Breast epithelium (tissue), 4 donors: ENCODE data around the gene STX8. TPM values are rescaled to one million over a fixed set of nuclear protein-coding genes. Genes with fewer than 3 reads are reported as not detected.
A peak's percentile ranks its signal among the peaks of the same experiment; 100 is the strongest.

Experiments
- DNase-seq, 2 donors: peaks; one replicate each; pipeline ENCODE4 v3.0.0-alpha.2; 2019; ENCODE audit warnings: low spot score in 2 of 2
- H3K27ac ChIP-seq, 2 donors: fragments of 200-600 bp; sonication (generic) in 1 of 2; one replicate each; pipeline ENCODE4 v1.5.1; 2016 to 2019; ENCODE audit warnings: mild to moderate bottlenecking in 1 of 2
- H3K27me3 ChIP-seq, 2 donors: fragments of 200-600 bp; sonication (generic) in 1 of 2; one replicate each; pipeline versions ENCODE4 v1.5.1 to v1.6.0; 2017 to 2019; ENCODE audit warnings: control low read depth in 1 of 2, mild to moderate bottlenecking in 1 of 2
- H3K36me3 ChIP-seq: fragments of 200-600 bp; one replicate; pipeline ENCODE4 v1.5.1; 2019
- H3K4me1 ChIP-seq, 2 donors: fragments of 200-600 bp; sonication (generic); one replicate each; pipeline ENCODE4 v1.5.1; 2016 to 2019; ENCODE audit warnings: control low read depth in 1 of 2
- H3K4me3 ChIP-seq, 3 donors: fragments of 200-600 bp; sonication (generic); 1 replicate in 2 of 3; 2 replicates in 1 of 3; pipeline ENCODE4 v1.5.1; 2016 to 2019; ENCODE audit warnings: mild to moderate bottlenecking in 3 of 3, moderate library complexity in 2 of 3
- H3K9me3 ChIP-seq, 2 donors: fragments of 200-600 bp; sonication (generic) in 1 of 2; one replicate each; pipeline ENCODE4 v1.5.1; 2016 to 2019; ENCODE audit warnings: control low read depth in 1 of 2
- CTCF ChIP-seq, 3 donors: fragments of 450-650 bp; IDR thresholded peaks; one replicate each; pipeline ENCODE4 v1.5.1; 2016 to 2017; ENCODE audit warnings: antibody characterized with exemption in 3 of 3, mild to moderate bottlenecking in 3 of 3, moderate library complexity in 3 of 3
- POLR2A ChIP-seq: fragments of 450-650 bp; IDR thresholded peaks from one replicate; pipeline ENCODE4 v1.6.1; 2016; ENCODE audit warnings: antibody characterized with exemption, mild to moderate bottlenecking, moderate library complexity
- POLR2AphosphoS5 ChIP-seq, 3 donors: sonication (generic); formaldehyde crosslinking; IDR thresholded peaks; one replicate each; pipeline ENCODE4 v1.6.1; 2017; ENCODE audit warnings: antibody characterized with exemption in 3 of 3
- intact Hi-C: fragments of 100-400 bp; cut with DNase I; formaldehyde crosslinking; loops from one replicate; pipeline ENCODE4 v1.15.1; 2023; ENCODE audit warnings: low total_unique reads
- total RNA-seq, 3 donors: library from RNA; depleted of rRNA; stranded (reverse); fragments of >200 nt; gene quantifications; one replicate each; pipeline ENCODE4 v1.1.0, GENCODE V29; 2016

The STX8 gene
- total RNA-seq, 3 donors from 2014 or later, result 54.1 to 101 (median 60.4) TPM

DNA sequence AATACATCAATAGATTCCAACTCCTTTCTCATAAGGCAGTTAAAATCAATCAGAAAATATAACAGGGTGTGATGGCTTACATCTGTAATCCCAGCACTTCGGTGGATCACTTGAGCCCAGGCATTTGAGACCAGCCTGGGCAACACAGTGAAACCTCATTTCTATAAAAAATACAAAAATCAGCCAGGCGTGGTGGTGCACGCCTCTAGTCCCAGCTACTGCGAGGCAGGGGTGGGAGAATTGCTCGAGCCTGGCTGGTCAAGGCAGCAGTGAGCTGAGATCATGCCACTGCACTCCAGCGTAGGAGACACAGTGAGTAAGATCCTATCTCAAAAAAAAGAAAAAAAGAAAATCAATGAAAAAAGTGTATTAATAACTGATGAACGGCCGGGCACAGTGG lies 295.7 kb downstream of the STX8 start:
- intact Hi-C loops, result no loop called here
- Histone ChIP-seq H3K27me3 (no peaks in the 10 kb centered on the region), H3K9me3 (no peaks in the 10 kb centered on the region), H3K36me3 (no peaks in the 10 kb centered on the region), H3K27ac (no peak overlapping the region), H3K4me3 (no peak overlapping the region), H3K4me1 (no peaks in the 10 kb centered on the region)
- TF ChIP-seq POLR2AphosphoS5 (IDR thresholded peaks at IDR 0.05) (no peak), POLR2A (no peak), CTCF (IDR thresholded peaks at IDR 0.05) (no peak)
- no peak for DNase-seq

- TF ChIP-seq POLR2AphosphoS5 (IDR thresholded peaks at IDR 0.05) (no peak), POLR2A (no peak), CTCF (IDR thresholded peaks at IDR 0.05) (no peak)
- intact Hi-C loops, result no loop called here
- DNase-seq, result no peak
Observed at GRCh38 chr17:9274973-9275372, 300.6 kb downstream of the STX8 start.

DNA sequence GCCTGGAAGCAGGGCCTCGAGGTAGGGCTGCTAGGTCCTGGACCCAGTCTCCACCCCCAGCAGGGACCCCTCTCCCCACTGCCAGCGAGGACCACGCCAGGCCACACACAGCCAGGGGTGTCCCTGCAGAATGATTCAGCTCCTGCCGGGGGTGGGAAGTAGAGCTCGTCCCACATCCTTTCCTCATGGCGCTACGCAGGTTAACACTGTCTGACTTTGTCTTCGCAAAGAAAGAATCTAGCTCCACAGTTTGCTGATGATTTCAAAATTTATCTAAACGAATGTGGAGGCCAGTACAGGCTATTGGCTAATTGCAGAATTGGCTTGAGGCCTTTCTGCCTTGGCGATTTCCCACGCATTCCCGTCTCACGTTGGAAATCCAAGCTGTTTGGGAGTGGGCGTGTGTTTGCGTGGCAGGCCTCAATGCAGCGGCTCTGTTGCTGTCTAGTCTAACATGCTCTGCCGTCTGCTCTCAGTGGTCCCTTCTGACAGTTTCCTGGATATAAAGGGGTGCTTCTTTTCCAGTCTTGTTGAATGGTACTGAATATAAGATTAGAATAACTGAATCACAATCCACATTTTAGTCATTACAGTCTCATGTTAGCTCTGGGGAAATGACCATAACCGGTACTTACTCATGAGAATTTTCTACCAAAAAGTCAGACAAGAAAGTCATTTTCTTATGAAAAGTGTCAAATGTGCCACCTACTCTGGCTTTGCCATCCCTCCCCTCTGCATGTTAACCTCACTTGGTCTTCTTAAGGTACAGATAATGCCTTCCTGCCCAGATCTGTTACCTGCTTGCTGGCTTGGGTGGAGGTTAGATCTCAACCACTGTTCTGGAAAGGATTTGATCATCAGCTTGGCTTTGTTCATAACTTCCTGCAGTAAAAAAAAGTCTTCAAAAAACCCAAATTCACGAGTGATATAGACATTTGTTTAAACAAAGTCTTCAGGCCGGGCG lies 301.9 kb downstream of the STX8 start:
- Histone ChIP-seq H3K27me3 (no peaks in the 10 kb centered on the region), H3K9me3 (no peaks in the 10 kb centered on the region), H3K27ac (peak overlapping the region in 1 of 2 donors; percentile 59), H3K4me1 (no peaks in the 10 kb centered on the region), H3K4me3 (peak overlapping the region in 2 of 3 donors; percentile 18 to 35), H3K36me3 (no peaks in the 10 kb centered on the region)
- intact Hi-C loops, result no loop called here
- TF ChIP-seq POLR2AphosphoS5 (IDR thresholded peaks at IDR 0.05) (peak in 1 of 3 donors; percentile 21), CTCF (IDR thresholded peaks at IDR 0.05) (no peak)
- DNase-seq, result no peak

More at GRCh38 chr17:9274973-9275372, 300.6 kb downstream of the STX8 start:
- H3K27me3 ChIP-seq, result no peaks in the 10 kb centered on the region
- no peak overlapping the region for H3K27ac ChIP-seq
- H3K4me3 ChIP-seq, result no peak overlapping the region
- no peaks in the 10 kb centered on the region for H3K4me1 ChIP-seq
- no peaks in the 10 kb centered on the region for H3K36me3 ChIP-seq
- H3K9me3 ChIP-seq, result no peaks in the 10 kb centered on the region

DNA sequence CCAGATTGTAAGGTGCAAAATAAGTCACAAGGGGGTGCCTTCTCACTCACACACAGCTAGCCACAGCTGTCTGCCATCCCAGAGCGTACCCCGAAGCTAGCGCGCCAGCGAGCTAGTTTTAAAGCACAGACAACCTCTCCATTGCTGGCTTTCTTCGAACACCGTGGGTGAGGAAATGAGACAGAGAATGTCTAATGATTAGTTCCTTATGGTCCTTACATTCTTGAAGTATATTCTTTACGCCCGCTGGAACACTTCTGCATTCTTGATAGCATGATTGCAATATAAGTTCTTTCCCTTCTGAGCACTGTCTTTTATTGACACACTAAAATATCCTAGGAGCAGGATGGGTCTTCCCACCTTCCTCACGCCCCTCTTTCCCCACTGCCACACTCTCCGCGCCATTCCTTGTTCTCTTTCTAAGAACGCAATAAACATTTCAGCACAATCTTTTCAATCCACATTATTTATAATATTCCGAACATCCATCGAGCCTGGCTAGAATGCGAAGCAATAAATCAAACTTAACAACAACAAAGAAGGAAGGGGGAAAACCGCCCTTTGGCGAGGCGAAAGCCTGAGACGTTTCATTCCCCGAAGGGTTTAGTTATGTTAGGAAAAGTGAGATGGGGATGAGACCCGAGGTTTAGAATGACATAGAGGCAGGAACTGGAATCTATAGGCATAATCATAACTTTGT lies 303.0 kb downstream of the STX8 start:
- H3K4me1 ChIP-seq, result no peaks in the 10 kb centered on the region
- TF ChIP-seq POLR2AphosphoS5 (IDR thresholded peaks at IDR 0.05), result no peak
- no peak for TF ChIP-seq CTCF (IDR thresholded peaks at IDR 0.05)
- TF ChIP-seq POLR2A, result no peak
- no peaks in the 10 kb centered on the region for H3K27me3 ChIP-seq
- no peaks in the 10 kb centered on the region for H3K9me3 ChIP-seq
- intact Hi-C loops, result no loop called here
- no peaks in the 10 kb centered on the region for H3K36me3 ChIP-seq
- peak overlapping the region in 2 of 3 donors; percentile 18 to 35 for H3K4me3 ChIP-seq
- no peak overlapping the region for H3K27ac ChIP-seq
- no peak for DNase-seq

DNA sequence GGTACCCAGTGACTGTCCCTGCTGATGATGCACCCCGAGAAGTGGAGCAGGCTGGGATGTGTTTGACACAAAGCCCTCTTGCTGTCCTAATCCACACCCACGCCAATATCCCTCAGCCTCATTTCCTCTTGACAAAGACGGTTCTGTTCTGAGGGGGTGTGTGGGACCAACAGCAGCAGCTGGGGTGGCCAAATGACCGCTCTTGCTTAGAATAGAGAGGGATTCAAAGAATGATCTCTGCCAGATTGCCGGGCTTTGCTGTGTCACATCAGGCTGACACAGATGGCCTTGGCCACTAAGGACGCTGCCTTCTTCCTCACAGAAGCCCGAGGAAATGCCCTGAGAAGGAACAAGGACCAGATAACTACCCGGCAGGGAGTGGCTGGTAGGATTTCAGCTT lies 303.6 kb downstream of the STX8 start:
- peak overlapping the region in 1 of 2 donors; percentile 3 for H3K27ac ChIP-seq
- H3K36me3 ChIP-seq, result no peaks in the 10 kb centered on the region
- H3K4me1 ChIP-seq, result no peaks in the 10 kb centered on the region
- DNase-seq, result no peak
- TF ChIP-seq POLR2A (no peak), CTCF (IDR thresholded peaks at IDR 0.05) (no peak), POLR2AphosphoS5 (IDR thresholded peaks at IDR 0.05) (no peak)
- peak overlapping the region in 1 of 3 donors; percentile 18 for H3K4me3 ChIP-seq
- intact Hi-C loops, result no loop called here
- no peaks in the 10 kb centered on the region for H3K27me3 ChIP-seq
- no peaks in the 10 kb centered on the region for H3K9me3 ChIP-seq
